ENCODE data around the gene KCNC1. TPM values are rescaled to one million over a fixed set of nuclear protein-coding genes. Genes with fewer than 3 reads are reported as not detected.

KCNC1 gene
- total RNA-seq, 4 donors from 2014 or later: not detected

- no peak for DNase-seq (ENCODE audit: extremely low spot score)
- Histone ChIP-seq H3K27me3 (peaks cover 3 to 92% (median 39%) of the 10 kb centered on the region in 4 donors), H3K9me3 (no peaks in the 10 kb centered on the region), H3K36me3 (no peaks in the 10 kb centered on the region), H3K4me3 (peak overlapping the region in 1 of 4 donors; percentile 4), H3K4me1 (peaks cover 7 to 36% (median 33%) of the 10 kb centered on the region in 4 donors), H3K27ac (replicated peaks in 1 of 4) (no peak overlapping the region)
- WGBS: 11% methylated on average over 13 of the region's 56 CpGs
- TF ChIP-seq EP300 (IDR thresholded peaks at IDR 0.05): no peak
- TF ChIP-seq POLR2A (IDR thresholded peaks at IDR 0.05; ENCODE audit: low read depth): no peak
- TF ChIP-seq CTCF (IDR thresholded peaks at IDR 0.05): no peak
- no peak for TF ChIP-seq POLR2AphosphoS5 (IDR thresholded peaks at IDR 0.05)
- intact Hi-C loops (cut with DNase I): no loop called here
Measured at GRCh38 chr11:17721242-17721999, 13.2 kb upstream of the KCNC1 start.

GRCh38 chr11:17722000-17722643 is 12.5 kb upstream of the KCNC1 start:
- 16% methylated on average over 12 of the region's 25 CpGs for WGBS
- Histone ChIP-seq H3K9me3 (no peaks in the 10 kb centered on the region), H3K4me3 (no peak overlapping the region), H3K27me3 (peaks cover 3 to 85% (median 39%) of the 10 kb centered on the region in 4 donors), H3K36me3 (no peaks in the 10 kb centered on the region), H3K4me1 (peaks cover 7 to 36% (median 33%) of the 10 kb centered on the region in 4 donors), H3K27ac (replicated peaks in 1 of 4) (no peak overlapping the region)
- intact Hi-C loops (cut with DNase I): no loop called here
- DNase-seq (ENCODE audit: extremely low spot score): no peak
- no peak for TF ChIP-seq POLR2A (IDR thresholded peaks at IDR 0.05; ENCODE audit: low read depth)
- TF ChIP-seq CTCF (IDR thresholded peaks at IDR 0.05): peak in 1 of 3 experiments; percentile 15

- Histone ChIP-seq H3K36me3 (no peaks in the 10 kb centered on the region), H3K4me3 (no peak overlapping the region), H3K27ac (replicated peaks in 1 of 4) (no peak overlapping the region), H3K27me3 (peaks cover 3 to 72% (median 32%) of the 10 kb centered on the region in 4 donors), H3K9me3 (no peaks in the 10 kb centered on the region), H3K4me1 (peaks cover 7 to 30% (median 29%) of the 10 kb centered on the region in 4 donors)
- intact Hi-C loops (cut with DNase I): no loop called here
- TF ChIP-seq POLR2AphosphoS5 (IDR thresholded peaks at IDR 0.05): no peak
- TF ChIP-seq CTCF (IDR thresholded peaks at IDR 0.05): no peak
- TF ChIP-seq POLR2A (IDR thresholded peaks at IDR 0.05; ENCODE audit: low read depth): no peak
- no peak for TF ChIP-seq EP300 (IDR thresholded peaks at IDR 0.05)
- DNase-seq (ENCODE audit: extremely low spot score): no peak
- WGBS: 74% methylated on average over 10 of the region's 10 CpGs
Measured at GRCh38 chr11:17724020-17724908, 10.3 kb upstream of the KCNC1 start.

- Histone ChIP-seq H3K36me3 (no peaks in the 10 kb centered on the region), H3K27ac (replicated peaks in 1 of 4) (no peak overlapping the region), H3K27me3 (peaks cover 0 to 68% (median 22%) of the 10 kb centered on the region in 4 donors), H3K4me1 (peaks cover 7 to 20% (median 20%) of the 10 kb centered on the region in 4 donors), H3K4me3 (no peak overlapping the region), H3K9me3 (no peaks in the 10 kb centered on the region)
- intact Hi-C loops (cut with DNase I): no loop called here
- no peak for DNase-seq (ENCODE audit: extremely low spot score)
- WGBS: 55% methylated on average over 2 of the region's 2 CpGs
- TF ChIP-seq POLR2A (IDR thresholded peaks at IDR 0.05; ENCODE audit: low read depth) (no peak), CTCF (IDR thresholded peaks at IDR 0.05) (no peak), POLR2AphosphoS5 (IDR thresholded peaks at IDR 0.05) (no peak), EP300 (IDR thresholded peaks at IDR 0.05) (no peak)
Measured at GRCh38 chr11:17725174-17725573, 9.4 kb upstream of the KCNC1 start.

All from esophagus muscularis mucosa (tissue), 4 donors.